NCI-H1694 (cell line): ENCODE results near the gene SYNGAP1.
A peak's percentile ranks its signal among the peaks of the same experiment; 100 is the strongest.
"Not testable (repeated sequence)": the region's sequence is repeated elsewhere in the genome, so short reads cannot be mapped to it uniquely, and the experiment has no call there.

Experiments used
- DNase-seq: peaks from one replicate; lab custom pipeline; 2025; lab: John Stamatoyannopoulos, UW

SYNGAP1 gene

DNA sequence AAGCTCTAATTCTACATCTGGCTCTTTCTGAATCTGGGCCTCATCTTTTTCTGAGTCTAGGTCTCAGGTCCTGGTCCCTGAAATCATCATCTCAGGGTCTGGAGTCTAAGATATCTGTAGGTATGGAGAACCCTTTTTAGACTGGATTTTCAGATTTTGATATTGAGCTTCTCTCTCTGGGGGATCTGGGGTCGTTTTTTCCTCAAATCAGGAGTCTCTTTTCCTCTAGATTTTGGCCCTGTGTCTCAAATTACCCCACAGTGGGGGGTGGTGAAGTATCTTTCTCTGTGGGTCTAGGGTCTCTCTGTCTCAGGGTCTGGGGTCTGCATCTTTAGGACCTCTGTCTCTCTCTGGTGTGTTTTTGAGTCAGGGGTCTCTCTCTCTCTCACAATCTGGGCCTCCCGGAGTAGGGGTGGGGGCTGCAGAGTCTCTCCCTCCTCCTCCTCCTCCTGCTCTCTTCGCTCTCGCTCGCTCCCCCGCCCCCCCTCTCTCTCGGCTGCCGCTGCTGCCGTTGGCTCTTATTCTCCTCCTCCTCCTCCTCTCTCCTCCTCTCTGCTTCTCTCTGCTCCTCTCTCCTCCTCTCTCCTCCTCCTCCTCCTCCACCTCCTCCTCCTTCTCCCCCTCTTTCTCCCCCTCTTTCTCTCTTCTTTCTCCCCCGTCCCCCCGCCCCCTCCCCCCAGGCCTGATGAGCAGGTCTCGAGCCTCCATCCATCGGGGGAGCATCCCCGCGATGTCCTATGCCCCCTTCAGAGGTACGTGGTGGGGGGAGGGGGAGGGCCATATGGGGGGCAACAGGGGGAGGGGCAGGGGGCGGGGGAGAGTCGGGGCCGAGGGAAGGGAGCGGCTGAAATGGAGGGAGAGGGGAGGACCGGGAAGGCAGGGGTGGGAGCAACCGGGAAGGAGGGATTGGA is at the start of gene SYNGAP1:
SYNGAP1 (plus strand) TSS at position 486 of the 911 bp plus-strand sequence; CDS start at position 686, 200 bp downstream.
- DNase-seq = peak; percentile 26

DNA sequence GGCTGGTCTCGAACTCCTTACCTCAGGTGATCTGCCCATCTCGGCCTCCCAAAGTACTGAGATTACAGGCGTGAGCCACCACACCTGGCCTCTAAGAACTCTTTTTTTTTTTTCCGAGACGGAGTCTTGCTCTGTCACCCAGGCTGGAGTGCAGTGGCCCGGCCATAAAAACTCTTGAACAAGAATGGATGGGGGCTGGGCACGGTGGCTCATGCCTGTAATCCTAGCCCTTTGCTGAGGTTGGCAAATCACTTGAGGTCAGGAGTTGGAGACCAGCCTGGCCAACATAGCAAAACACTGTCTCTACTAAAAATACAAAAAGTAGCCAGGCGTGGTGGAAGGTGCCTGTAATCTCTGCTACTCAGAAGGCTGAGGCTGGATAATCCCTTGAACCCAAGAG is 48.0 kb upstream of the SYNGAP1 start:
- DNase-seq = not testable (repeated sequence)

DNA sequence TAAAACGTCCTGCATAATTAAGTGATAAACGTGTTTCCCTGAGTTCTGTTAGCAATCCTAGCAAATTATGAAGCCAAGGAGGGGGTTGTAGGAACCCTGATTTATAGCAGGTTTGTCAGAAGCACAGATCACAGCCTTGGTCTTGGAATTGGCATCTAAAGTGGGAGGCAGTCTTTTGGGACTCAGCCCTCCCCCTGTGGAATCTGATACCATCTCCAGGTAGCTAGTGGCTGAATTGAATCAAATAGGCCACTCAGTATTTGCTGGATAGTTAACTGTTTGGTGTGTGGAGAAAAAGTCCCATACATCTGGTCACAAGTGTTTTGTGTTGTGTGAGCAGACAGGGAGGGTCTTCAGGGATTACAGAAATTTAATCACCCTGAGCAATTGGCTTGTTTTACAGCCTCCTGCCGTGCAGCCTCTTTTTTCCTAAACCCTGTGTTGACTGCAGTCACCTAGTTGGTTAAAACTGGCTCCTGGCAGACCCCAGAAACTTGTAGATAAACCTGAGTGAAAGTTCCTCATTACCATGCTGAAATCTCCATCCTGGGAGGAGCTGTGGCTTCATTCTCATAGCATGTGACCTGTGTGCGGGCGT is 47.2 kb upstream of the SYNGAP1 start:
- DNase-seq = no peak

DNA sequence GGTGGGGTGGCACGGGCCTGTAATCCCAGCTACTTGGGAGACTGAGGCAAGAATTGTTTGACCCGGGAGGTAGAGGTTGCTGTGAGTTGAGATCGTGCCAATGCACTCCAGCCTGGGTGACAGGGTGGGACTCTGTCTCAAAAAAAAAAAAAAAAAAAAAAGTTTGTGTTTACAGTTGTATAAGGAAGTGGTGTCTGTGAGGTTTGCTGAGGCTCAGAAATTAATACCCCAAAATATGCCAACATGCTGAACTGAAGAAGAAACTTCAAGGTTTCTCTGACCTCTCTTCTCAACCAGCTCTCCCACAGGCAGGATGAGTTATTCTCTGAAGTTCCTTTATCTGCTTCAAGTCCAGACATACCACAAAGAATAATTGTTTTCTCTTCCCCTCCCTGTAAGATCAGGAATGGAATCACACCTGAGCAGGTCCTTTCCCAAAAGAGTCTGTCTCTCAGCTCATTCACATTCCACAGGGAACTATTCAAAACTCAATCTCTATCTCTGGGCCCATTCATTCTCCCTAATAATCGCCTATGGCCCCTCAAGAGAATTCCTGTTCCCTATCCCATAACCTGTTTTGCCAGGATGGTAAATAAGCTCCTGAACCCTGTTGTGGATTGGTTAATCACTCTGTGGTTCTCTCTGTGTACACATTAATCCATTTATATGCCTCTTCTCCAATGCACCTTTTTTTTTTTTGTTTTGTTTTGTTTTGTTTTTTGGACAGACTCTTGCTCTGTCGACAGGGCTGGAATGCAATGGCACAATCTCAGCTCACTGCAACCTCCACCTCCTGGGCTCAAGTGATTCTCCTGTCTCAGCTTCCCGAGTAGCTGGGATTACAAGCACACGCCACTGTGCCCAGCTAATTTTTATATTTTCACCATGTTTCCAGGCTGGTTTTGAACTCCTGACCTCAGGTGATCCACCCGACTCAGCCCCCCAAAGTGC is 45.6 kb upstream of the SYNGAP1 start:
- no peak for DNase-seq

DNA sequence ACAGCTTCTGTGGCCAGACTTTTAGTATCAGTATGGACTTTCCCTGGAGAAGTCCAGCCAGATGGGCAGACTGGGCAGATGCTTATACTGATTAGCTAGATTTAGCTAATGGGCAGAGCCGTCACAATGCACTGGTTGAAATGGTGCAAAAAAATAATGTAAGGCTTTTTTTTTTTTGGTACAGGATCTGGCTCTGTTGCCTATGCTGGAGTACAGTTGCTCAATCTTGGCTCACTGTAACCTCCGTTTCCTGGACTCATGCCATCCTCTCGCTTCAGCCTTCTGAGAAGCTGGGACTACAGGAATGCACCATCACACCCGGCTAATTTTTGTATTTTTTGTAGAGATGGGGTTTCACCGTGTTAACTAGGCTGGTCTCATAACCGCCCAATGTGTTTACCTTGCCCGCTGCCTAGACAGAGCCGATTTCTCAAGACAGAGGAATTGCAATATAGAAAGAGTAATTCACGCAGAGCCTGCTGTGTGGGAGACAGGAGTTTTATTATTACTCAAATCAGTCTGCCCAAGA is 44.7 kb upstream of the SYNGAP1 start:
- peak; percentile 29 for DNase-seq

DNA sequence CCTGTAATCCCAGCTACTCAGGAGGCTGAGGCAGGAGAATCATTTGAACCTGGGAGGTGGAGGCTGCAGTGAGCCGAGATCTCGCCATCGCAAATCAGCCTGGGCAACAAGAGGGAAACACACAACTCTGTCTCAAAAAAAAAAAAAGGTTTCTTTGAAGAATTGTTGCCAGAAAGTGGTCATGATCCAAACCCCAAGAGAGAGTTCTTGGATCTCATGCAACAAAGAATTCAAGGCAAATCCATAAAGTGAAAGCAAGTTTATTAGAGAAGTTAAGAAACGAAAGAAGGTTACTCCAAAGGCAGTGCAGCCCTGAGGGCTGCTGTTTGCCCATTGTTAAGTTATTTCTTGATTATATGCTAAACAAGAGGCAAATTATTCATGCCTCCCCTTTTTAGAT is 42.7 kb upstream of the SYNGAP1 start:
- no peak for DNase-seq

DNA sequence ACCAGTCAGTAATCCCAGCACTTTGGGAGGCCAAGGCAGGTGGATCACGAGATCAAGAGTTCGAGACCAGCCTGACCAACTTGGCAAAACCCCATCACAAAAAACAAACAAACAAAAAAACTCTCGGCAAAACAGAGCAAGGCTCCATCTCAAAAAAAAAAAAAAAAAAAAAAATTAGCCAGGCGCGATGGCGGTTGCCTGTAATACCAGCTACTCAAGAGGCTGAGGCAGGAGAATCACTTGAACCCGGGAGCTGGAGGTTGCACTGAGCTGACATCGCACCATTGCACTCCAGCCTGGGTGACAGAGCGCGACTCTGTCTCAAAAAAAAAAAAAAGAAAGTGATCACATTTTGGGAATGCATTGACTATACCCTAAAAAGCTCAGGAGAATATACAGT is 40.7 kb upstream of the SYNGAP1 start:
- DNase-seq = not testable (repeated sequence)

DNA sequence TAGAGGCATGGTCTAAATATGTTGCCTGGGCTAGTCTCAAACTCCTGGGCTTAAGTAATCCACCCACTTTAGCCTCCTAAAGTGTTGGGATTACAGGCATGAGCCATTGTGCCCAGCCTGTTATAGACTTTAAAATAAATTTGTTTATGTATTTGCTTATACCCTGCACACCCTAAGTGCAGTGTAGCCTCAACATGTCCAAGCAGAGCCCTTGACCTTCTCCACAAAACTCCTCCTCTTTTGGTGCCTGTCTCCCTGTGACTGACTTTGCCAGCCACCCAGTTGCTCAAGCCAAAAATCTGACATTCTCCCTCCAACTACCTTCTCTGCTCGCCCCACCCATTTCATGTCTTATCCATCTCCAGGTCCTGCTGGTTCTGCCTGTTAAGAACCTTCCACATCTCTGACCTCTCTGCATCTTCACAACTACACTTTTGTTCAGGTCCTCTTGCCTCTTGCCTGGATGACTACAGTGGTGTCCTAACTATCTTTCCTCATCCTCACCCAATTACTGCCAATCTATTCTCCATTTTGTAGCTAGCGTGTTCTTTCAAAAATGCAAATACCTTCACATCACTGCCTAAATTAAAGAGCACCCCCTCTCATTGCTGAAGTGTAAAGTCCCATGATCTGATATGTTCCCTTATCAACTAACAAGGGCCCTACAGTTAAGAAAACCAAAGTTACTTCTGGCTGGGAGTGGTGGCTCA is 39.4 kb upstream of the SYNGAP1 start:
- no peak for DNase-seq

- DNase-seq = no peak
Measured at GRCh38 chr6:33383427-33384185, 36.3 kb upstream of the SYNGAP1 start.

DNA sequence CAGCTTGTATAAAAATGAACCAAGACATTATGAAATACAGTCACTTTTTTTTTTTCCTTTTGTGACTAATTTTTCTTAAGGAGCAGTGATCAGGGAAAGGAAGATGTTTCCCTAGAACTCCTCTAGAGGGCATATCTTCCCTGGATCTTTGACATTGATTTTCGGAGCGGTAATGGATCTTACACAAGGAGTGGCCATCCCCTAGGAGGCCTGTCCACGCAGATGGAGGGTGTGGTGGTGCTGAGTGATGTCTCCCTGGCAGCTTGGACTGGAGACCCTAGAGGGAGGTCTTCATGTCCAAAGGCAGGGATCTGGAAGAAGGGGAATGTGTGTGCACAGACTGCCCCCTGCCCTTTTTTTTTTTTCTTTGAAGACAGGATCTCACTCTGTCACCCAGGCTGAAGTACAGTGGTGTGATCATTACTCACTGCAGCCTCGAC is 35.3 kb upstream of the SYNGAP1 start:
- no peak for DNase-seq

- no peak for DNase-seq
Measured at GRCh38 chr6:33390173-33390572, 29.7 kb upstream of the SYNGAP1 start.

DNA sequence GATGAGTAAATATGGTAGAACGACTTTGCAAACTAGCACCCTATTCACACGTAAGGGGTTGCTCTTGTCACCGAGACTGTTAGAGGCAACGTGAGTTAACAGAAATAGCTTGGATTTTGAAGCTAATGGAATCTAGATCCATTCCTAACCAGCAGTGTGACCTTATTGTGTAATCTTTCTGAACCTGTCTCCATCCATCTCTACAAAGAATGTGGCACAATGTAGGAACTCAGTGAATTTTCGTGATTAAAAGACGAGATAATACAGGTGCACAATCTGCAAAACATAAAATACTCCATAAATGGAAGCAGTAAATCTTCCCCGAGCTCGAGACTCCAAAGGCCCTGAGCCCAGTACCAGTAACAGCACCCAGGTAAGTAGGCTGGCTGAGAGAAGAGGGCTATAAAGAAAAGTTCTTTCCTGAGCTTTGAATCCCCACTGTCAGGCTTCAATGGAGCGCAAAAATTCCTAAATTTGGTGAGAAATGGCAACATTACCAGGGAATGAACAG is 29.0 kb upstream of the SYNGAP1 start:
- DNase-seq = no peak

- peak; percentile 99 for DNase-seq
Measured at GRCh38 chr6:33391278-33391921, 28.5 kb upstream of the SYNGAP1 start, which contains the start of gene KIFC1. Gene KIFC1, plus strand, starts transcription at chr6:33391823. Its CDS starts 163 bp downstream, at chr6:33391986.

DNA sequence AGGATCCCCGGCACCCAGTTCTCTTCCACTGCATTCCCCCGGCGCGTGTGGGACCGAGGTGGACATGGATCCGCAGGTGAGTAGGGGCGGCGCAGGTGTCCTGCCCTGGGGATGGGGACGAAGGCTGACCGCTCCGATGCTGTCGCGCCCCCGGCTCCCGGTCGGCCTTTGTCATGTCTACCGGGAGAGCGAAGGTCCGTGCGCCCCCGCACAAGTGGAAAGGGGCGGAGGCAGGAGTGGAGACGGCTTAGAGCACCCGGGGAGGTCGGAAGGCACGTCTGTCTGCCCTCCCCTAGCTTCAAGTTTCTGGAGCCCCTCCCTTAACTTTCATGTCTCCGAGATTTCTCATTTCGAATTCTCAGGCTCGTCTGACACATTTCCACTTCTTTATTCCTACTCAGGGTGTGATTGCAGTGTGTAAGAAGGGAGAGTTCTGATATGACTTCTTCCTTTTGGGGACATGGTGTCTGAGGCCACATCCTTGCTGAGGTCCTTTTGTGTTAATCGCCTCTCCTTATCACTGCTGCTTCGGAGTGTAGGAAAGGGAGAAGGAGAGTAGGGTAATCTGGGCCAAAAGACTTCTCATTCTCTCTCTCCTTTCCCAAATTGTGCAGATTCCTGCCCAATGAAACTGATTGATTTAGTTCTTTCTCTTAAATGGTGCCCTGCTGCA is 27.8 kb upstream of the SYNGAP1 start:
- DNase-seq = no peak

GRCh38 chr6:33392595-33392948 is 27.3 kb upstream of the SYNGAP1 start:
- DNase-seq = no peak

DNA sequence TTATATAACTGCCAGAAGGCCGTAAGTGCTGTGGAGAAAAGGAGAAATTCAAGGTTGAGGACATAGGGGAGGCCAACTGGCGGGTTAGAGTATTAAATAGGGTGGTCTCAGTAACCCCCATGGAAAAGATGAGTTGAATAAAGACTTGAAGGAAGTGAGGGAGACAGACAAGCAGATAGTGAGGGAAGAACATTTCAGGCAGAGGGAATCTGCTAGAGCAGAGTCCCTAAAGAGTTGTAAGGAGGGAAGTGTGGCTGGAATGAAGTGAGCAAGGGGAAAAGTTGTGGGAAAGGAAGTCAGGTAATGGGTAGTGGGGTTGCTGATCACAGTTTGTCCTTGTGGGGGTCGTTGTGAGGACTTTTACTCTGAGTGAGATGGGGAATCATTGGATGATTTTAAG is 26.9 kb upstream of the SYNGAP1 start:
- no peak for DNase-seq

GRCh38 chr6:33397541-33397940 is 22.3 kb upstream of the SYNGAP1 start:
- DNase-seq = no peak

GRCh38 chr6:33398601-33399000 is 21.3 kb upstream of the SYNGAP1 start:
- DNase-seq = not testable (repeated sequence)

GRCh38 chr6:33399881-33400280 is 20.0 kb upstream of the SYNGAP1 start:
- not testable (repeated sequence) for DNase-seq
